Heart left ventricle (tissue), 13 donors: ENCODE measurements around the gene IFT172.

Source experiments
- POLR2A ChIP-seq, 2 donors: fragments of 450-650 bp; IDR thresholded peaks; one replicate each; pipeline ENCODE4 v1.6.1; 2017; ENCODE audit warnings: antibody characterized with exemption in 2 of 2, mild to moderate bottlenecking in 2 of 2, moderate library complexity in 2 of 2
- TF ChIP-seq, protein P1 (sequence below), 12 donors: fragments of 200-600 bp; sonication (generic) in 4 of 12; IDR thresholded peaks; one replicate each; pipeline versions ENCODE4 v1.5.0 to v1.8.0; 2018 to 2022; ENCODE audit warnings: antibody characterized with exemption in 12 of 12, mild to moderate bottlenecking in 5 of 12
- donor health status: ischemic (EF 13 %, LVEDD 7.1; RV severe dilation, severe dysfunction).
- donor health status: DM: no; HTN: yes; CAD: no.
- donor health status: DM: no; HTN: no; CAD: no.
- donor health status: ischemic (EF 25% LVEDD 6.9; RV normal size, moderate dysfunction).
- donor health status: ischemic (EF 25% LVEDD 5.7; RV mildly dilated, moderate dysfunction).
- donor health status: ischemic (EF 35%, LVEDD 5.7; RV mildly dilated, moderate dysfunction).
- donor health status: nonischemic (EF 11% LVEDD 7.7; RV severe dilation, severe dysfunction).
- donor health status: DM: yes; HTN: yes; CAD: no.
- donor health status: PGD.
- donor health status: ischemic (EF 29% LVEDD 5.4; RV normal size, mild dysfunction).
- donor health status: nonischemic (EF 23%, LVEDD 6.1; RV moderate dilation, normal function).

GRCh38 chr2:27431395-27431794 lies 58.1 kb downstream of the IFT172 start:
- TF ChIP-seq, protein P1, sequence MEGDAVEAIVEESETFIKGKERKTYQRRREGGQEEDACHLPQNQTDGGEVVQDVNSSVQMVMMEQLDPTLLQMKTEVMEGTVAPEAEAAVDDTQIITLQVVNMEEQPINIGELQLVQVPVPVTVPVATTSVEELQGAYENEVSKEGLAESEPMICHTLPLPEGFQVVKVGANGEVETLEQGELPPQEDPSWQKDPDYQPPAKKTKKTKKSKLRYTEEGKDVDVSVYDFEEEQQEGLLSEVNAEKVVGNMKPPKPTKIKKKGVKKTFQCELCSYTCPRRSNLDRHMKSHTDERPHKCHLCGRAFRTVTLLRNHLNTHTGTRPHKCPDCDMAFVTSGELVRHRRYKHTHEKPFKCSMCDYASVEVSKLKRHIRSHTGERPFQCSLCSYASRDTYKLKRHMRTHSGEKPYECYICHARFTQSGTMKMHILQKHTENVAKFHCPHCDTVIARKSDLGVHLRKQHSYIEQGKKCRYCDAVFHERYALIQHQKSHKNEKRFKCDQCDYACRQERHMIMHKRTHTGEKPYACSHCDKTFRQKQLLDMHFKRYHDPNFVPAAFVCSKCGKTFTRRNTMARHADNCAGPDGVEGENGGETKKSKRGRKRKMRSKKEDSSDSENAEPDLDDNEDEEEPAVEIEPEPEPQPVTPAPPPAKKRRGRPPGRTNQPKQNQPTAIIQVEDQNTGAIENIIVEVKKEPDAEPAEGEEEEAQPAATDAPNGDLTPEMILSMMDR (IDR thresholded peaks at IDR 0.05) = no peak
- no peak for TF ChIP-seq POLR2A (IDR thresholded peaks at IDR 0.05)
